ENCODE measurements around the gene ENTPD6. TPM values are rescaled to one million over a fixed set of nuclear protein-coding genes. Genes with fewer than 3 reads are reported as not detected.
A peak's percentile ranks its signal among the peaks of the same experiment; 100 is the strongest.

The ENTPD6 gene
- total RNA-seq, 1 experiment from 2014 or later, result 77.0 TPM

DNA sequence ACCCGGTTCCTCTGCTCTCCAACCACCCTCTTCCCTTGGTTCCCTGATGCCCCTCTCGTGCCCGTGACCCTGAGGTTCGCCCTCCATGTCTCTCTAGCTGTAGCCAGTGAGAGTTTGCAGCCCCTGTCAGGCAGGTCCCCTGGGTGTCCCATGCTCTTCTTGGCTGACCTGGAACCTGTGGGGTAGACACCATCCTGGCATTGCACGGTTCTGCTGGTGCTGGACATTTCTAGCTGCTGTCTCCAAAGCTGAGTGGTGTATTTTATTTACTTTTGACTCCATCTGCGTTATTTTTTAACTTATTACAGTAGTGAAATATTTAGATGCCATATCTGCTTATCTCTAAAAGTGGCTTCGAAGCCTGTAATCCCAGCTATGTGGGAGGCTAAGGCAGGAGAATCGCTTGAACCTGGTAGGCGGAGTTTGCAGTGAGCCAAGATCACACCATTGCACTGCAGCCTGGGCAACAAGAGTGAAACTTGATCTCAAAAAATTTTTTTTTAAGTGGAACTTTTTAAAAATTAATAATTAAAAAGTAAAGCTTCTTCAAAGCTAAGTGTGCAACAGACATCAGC lies 12.5 kb downstream of the ENTPD6 start:
- peaks cover 5% of the 10 kb centered on the region; the same call in 1 of the 2 replicates for H3K4me1 ChIP-seq (replicated peaks)
- H3K4me3 ChIP-seq, result no peak overlapping the region
- no peaks in the 10 kb centered on the region for H3K9me3 ChIP-seq (replicated peaks)
- no peak overlapping the region for H3K27ac ChIP-seq
- no peak for DNase-seq (ENCODE audit: low read depth in 1 of 2, low spot score in 2 of 2)
- H3K36me3 ChIP-seq, result peaks cover 48% of the 10 kb centered on the region
- H3K27me3 ChIP-seq (replicated peaks), result no peaks in the 10 kb centered on the region

DNA sequence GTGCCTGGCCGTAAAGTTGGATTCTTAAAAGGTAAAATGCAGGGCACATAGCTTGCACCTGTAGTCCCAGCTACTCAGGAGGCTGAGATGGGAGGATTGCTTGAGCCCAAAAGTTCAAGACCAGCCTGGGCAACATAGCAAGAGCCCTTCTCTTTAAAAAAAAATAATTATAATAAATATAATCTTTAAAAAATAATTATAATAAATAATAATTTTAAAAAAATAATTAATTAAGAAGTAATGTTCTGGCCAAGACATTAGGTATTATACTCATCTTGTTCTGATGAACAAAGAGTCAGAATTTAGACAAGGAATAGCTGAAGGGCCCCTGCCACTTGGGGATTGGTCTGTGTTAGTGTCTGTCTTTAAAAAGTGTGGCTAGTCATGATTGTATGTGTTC lies 13.9 kb downstream of the ENTPD6 start:
- Histone ChIP-seq H3K4me3 (no peak overlapping the region), H3K4me1 (replicated peaks) (no peaks in the 10 kb centered on the region), H3K9me3 (replicated peaks) (no peaks in the 10 kb centered on the region)

DNA sequence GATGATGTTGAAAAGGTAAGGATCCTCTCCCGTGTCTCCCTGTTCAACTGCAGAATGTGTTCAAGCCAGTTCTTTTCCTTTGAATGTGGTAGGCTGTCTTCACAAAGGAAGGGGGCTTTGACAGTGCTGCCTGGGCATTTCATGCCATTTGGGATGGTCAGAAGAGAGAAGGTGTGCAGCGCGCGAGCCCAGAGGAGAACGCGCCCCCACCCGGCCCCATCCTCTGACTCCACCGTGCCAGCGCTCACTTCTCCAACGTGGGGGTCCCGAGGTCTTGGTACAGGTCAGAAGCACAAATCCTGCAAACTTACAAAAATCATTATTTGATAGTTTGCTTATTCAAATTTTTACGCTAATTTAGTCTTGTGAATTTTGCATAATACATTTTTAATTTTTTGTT lies 14.4 kb downstream of the ENTPD6 start:
- H3K4me3 ChIP-seq, result no peak overlapping the region

More for the DNA sequence above, 13.9 kb downstream of the ENTPD6 start:
- H3K27ac ChIP-seq, result no peak overlapping the region
- DNase-seq (ENCODE audit: low read depth in 1 of 2, low spot score in 2 of 2), result no peak
- H3K27me3 ChIP-seq (replicated peaks), result no peaks in the 10 kb centered on the region
- H3K36me3 ChIP-seq, result peaks cover 62% of the 10 kb centered on the region

DNA sequence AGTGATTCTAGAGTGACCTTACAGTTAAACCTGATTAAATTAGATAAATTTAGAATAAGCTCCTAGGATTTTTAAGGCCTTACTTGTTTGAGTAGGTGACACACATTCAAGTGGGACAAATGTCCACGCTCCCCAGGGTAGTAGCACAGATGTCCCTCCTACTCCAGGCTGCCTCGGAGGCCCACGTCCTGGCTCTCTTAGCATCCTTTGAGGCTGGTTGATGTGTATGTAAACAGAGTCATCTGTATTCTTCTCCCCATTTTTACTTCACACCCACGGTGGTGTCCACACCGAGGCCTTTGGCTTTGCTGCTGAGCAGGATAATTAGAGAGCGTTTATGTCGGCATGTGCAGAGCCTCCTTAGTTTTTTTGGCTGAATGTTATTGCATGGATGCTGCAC lies 15.8 kb downstream of the ENTPD6 start:
- peaks cover 71% of the 10 kb centered on the region for H3K36me3 ChIP-seq
- H3K4me1 ChIP-seq (replicated peaks), result no peaks in the 10 kb centered on the region
- H3K9me3 ChIP-seq (replicated peaks), result no peaks in the 10 kb centered on the region
- DNase-seq (ENCODE audit: low read depth in 1 of 2, low spot score in 2 of 2), result no peak
- H3K27ac ChIP-seq, result no peak overlapping the region
- no peaks in the 10 kb centered on the region for H3K27me3 ChIP-seq (replicated peaks)
- H3K4me3 ChIP-seq, result no peak overlapping the region

More for the DNA sequence above, 14.4 kb downstream of the ENTPD6 start:
- Histone ChIP-seq H3K27me3 (replicated peaks) (no peaks in the 10 kb centered on the region), H3K4me1 (replicated peaks) (no peaks in the 10 kb centered on the region), H3K36me3 (peaks cover 65% of the 10 kb centered on the region), H3K27ac (no peak overlapping the region), H3K9me3 (replicated peaks) (no peaks in the 10 kb centered on the region)
- no peak for DNase-seq (ENCODE audit: low read depth in 1 of 2, low spot score in 2 of 2)

DNA sequence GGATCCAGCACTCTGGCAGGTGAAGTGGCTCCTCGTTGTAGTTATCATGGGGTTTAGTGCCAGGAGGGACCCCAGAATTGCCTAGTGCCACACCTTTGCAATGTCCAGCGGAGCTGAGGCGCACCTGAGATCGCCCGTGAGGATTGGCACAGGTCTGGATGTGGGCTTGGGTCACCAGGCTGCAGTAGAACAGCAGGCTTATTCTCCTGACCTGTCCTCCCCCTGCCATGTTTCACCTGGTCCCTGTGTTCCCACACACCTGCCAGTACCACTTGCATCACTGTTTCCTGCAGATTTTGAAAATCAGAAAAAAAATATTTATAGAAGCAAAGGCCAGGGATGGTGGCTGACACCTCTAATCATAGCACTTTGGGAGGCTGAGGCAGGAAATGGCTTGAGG lies 16.7 kb downstream of the ENTPD6 start:
- Histone ChIP-seq H3K9me3 (replicated peaks) (no peaks in the 10 kb centered on the region), H3K36me3 (peaks cover 75% of the 10 kb centered on the region), H3K27ac (no peak overlapping the region), H3K27me3 (replicated peaks) (no peaks in the 10 kb centered on the region), H3K4me1 (replicated peaks) (no peaks in the 10 kb centered on the region), H3K4me3 (no peak overlapping the region)
- DNase-seq (ENCODE audit: low read depth in 1 of 2, low spot score in 2 of 2), result no peak

DNA sequence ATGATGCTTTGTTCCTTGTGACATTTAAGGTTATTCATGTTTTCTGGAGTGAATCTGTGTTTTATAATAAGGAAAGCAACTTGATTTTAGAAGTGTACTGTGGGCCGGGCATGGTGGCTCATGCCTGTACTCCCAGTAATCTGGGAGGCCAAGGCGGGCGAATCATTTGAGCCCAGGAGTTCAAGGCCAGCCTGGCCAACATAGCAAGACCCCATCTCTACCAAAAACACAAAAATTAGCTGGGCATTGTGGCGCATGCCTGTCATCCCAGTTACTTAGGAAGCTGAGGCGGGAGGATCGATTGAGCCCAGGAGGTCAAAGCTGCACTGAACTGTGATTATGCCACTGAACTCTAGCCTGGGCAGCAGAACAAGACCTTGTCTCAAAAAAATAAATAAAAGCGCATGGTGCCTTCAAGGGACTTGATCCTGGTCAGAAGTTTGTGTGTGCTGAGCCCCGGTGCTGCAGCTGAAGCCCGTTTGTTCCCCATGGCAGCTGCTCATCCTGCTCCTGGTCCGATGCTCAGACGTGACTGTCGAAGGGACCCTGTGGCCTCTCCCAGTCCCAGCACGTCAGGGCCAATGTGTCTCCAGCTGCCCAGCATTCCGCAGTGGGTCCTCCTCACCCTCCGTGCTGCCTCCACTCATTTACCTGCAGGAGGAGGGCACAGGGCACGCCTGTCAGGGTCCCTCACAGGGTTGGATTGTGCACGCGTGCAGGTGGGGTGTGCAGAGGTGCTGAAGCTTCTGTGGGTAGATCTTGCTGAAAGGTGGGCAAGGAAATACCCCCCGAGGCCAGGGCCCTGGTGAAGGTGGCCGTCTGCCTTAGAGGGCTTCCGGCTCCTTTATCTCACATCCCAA lies 18.3 kb downstream of the ENTPD6 start:
- Histone ChIP-seq H3K4me3 (no peak overlapping the region), H3K27ac (no peak overlapping the region), H3K36me3 (peaks cover 83% of the 10 kb centered on the region), H3K27me3 (replicated peaks) (no peaks in the 10 kb centered on the region), H3K9me3 (replicated peaks) (no peaks in the 10 kb centered on the region), H3K4me1 (replicated peaks) (peaks cover 6% of the 10 kb centered on the region)
- DNase-seq (ENCODE audit: low read depth in 1 of 2, low spot score in 2 of 2), result no peak

DNA sequence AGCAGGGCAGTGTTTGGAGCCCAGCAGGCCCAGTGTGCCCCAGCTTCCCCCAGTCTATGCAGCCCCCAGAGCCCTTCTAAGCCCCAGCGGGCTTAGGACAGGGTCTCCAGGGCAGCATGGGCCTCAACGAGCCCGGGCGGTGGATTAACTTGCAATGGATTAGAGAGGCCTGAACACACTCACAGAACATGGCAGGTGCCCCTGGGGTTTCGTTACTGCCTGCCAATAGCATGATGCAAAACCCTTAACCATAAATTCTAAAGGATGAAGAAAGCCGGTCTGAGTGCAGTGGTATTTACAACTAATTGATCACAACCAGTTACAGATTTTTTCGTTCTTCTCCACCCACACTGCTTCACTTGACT lies 18.9 kb downstream of the ENTPD6 start:
- Histone ChIP-seq H3K4me3 (no peak overlapping the region), H3K9me3 (replicated peaks) (no peaks in the 10 kb centered on the region), H3K36me3 (peaks cover 90% of the 10 kb centered on the region), H3K27me3 (replicated peaks) (no peaks in the 10 kb centered on the region), H3K27ac (no peak overlapping the region), H3K4me1 (replicated peaks) (peaks cover 12% of the 10 kb centered on the region)
- DNase-seq (ENCODE audit: low read depth in 1 of 2, low spot score in 2 of 2), result no peak

DNA sequence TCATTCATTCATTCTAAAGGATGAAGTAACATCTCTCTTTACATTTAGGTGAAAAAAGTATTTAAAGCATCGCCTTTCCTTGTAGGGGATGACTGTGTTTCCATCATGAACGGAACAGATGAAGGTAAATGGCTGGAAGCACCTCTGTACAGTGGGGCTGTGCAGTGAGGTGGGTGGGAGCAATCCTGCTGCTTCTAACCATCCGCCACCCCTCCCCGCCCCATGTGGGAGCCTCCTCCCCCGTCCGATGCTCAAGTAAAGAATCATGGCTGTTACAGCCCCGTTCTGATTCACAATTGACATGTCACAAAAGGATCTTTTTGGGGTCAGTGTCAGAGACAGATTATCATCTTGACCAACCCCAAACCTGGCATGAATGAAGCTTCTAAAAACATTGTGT lies 19.3 kb downstream of the ENTPD6 start:
- H3K4me1 ChIP-seq (replicated peaks), result peaks cover 16% of the 10 kb centered on the region
- H3K4me3 ChIP-seq, result no peak overlapping the region
- DNase-seq (ENCODE audit: low read depth in 1 of 2, low spot score in 2 of 2), result no peak
- no peaks in the 10 kb centered on the region for H3K27me3 ChIP-seq (replicated peaks)
- no peaks in the 10 kb centered on the region for H3K9me3 ChIP-seq (replicated peaks)
- no peak overlapping the region for H3K27ac ChIP-seq
- H3K36me3 ChIP-seq, result peaks cover 88% of the 10 kb centered on the region

DNA sequence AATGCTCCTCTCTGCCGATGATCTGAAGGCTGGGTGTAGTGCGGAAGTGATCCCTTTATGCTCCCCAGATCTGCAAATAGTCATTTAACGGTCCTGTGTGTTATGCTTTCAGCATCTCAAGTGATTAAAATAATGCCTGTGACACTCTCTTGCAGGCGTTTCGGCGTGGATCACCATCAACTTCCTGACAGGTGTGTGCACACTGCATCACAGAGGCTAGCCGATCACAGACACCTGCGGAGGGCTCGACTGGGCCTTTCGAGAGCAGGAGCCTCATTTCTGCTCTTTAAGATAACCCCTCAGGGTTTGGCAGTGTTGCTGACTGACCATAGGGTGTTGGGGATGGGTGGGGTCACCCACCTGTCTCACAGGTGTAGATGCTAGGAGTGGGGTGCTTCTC lies 20.0 kb downstream of the ENTPD6 start:
- Histone ChIP-seq H3K27ac (no peak overlapping the region), H3K27me3 (replicated peaks) (no peaks in the 10 kb centered on the region), H3K4me1 (replicated peaks) (peaks cover 24% of the 10 kb centered on the region), H3K9me3 (replicated peaks) (no peaks in the 10 kb centered on the region), H3K4me3 (no peak overlapping the region), H3K36me3 (peaks cover 82% of the 10 kb centered on the region)
- no peak for DNase-seq (ENCODE audit: low read depth in 1 of 2, low spot score in 2 of 2)

DNA sequence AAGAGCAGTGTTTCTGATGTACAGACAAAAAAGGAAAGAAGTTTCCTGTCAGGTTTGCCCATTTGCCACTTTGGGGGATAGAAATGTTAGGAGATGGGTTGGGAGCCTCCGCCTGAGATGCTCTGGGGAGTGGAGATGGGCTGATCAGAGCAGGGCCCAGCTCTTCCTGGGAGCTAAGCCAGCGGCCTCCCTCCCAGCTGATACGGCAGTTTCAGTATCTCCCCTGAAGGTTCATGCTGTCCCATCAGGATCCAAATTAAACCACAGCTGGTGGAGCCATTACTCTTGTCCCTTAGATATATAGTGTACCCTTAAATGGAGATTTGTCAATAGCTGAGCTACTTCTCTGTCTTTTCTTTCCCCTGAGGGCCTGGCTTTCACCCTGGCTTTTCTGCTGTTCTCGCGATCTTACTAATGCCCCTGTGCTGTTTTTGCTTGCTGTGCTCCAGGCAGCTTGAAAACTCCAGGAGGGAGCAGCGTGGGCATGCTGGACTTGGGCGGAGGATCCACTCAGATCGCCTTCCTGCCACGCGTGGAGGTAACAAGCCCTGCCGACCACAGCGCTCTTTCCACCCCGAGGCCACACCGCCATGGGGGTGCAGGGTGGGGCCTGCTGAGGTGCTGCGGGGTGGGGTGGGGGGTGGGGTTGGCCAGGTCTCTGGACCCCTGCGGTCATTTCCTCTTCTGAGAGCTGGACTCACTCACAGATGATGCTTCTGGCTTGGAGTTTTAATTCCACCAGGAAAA lies 20.9 kb downstream of the ENTPD6 start:
- Histone ChIP-seq H3K27ac (no peak overlapping the region), H3K4me3 (no peak overlapping the region), H3K27me3 (replicated peaks) (no peaks in the 10 kb centered on the region), H3K9me3 (replicated peaks) (no peaks in the 10 kb centered on the region), H3K36me3 (peaks cover 82% of the 10 kb centered on the region), H3K4me1 (replicated peaks) (peaks cover 32% of the 10 kb centered on the region)
- no peak for DNase-seq (ENCODE audit: low read depth in 1 of 2, low spot score in 2 of 2)

DNA sequence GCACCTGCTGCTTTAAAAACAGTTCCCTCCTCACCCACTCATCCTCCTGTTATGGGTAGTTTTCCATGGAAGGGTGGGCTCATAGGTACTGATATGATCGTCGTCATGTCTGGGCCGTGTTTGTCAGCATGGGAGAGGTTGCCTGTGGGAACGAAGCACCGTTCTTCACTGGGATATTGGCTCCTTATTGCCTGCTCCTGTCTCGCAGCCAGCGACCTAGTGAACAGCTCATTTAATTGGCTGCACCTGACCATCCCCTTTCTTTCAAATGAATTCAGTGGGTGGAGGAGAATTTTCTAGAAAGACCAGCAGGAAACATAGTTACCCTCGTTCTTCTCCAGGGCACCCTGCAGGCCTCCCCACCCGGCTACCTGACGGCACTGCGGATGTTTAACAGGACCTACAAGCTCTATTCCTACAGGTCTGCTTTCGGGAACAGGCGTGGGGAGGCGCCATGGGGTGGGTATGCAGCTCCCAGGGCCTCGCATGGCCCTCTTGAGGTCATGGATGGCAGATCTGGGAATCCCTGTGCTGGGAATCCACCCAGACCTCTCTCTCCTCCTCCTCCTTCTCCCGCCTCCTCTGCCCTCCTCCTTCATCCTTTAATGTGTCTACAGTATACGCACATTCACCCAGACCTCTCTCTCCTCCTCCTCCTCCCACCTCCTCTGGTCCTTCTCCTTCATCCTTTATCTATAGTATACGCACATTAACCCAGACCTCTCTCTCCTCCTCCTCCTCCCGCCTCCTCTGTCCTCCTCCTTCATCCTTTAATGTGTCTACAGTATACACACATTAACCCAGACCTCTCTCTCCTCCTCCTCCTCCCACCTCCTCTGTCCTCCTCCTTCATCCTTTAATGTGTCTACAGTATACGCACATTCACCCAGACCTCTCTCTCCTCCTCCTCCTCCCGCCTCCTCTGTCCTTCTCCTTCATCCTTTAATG lies 21.9 kb downstream of the ENTPD6 start:
- no peak for DNase-seq (ENCODE audit: low read depth in 1 of 2, low spot score in 2 of 2)
- no peaks in the 10 kb centered on the region for H3K9me3 ChIP-seq (replicated peaks)
- peaks cover 43% of the 10 kb centered on the region for H3K4me1 ChIP-seq (replicated peaks)
- no peaks in the 10 kb centered on the region for H3K27me3 ChIP-seq (replicated peaks)
- no peak overlapping the region for H3K4me3 ChIP-seq
- no peak overlapping the region for H3K27ac ChIP-seq
- H3K36me3 ChIP-seq, result peaks cover 80% of the 10 kb centered on the region

DNA sequence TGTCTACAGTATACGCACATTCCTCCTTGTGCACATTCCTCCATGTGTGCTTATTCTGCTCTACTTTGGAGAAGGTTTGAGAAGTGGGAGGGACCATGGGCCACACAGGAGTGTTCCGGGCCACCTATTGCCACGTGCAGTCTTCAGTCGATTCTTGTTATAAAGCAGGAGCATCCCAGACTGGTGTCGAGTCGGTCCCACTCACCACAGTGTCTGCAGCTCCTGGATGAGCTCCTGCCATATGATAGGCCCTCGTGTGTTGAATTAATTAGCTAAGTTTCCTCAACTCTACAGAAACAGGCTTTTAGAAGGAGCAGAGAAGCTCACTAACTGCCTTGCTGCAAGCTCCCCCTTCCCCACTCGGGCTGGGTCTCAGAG lies 22.6 kb downstream of the ENTPD6 start:
- no peak for DNase-seq (ENCODE audit: low read depth in 1 of 2, low spot score in 2 of 2)
- no peaks in the 10 kb centered on the region for H3K27me3 ChIP-seq (replicated peaks)
- peaks cover 49% of the 10 kb centered on the region for H3K4me1 ChIP-seq (replicated peaks)
- H3K36me3 ChIP-seq, result peaks cover 74% of the 10 kb centered on the region
- H3K9me3 ChIP-seq (replicated peaks), result no peaks in the 10 kb centered on the region
- H3K27ac ChIP-seq, result no peak overlapping the region
- H3K4me3 ChIP-seq, result no peak overlapping the region

DNA sequence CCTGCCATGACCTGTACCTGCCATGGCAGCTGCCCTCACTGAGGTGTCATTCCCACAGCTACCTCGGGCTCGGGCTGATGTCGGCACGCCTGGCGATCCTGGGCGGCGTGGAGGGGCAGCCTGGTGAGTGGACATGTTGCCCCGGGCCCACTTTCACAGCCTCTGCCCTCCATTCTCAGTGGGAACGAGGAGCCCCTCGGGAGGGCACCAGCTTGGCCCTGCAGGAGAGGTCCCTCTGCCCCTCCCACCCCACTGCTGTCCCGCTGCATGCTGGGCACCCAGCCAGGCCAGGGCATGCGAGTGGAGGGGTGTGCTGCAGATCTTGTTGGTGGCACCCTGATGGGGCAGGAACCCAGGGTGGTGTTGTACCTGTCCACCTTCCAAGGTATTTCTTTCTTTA lies 23.0 kb downstream of the ENTPD6 start:
- no peaks in the 10 kb centered on the region for H3K9me3 ChIP-seq (replicated peaks)
- DNase-seq (ENCODE audit: low read depth in 1 of 2, low spot score in 2 of 2), result no peak
- H3K4me3 ChIP-seq, result no peak overlapping the region
- peak overlapping the region; percentile 80 for H3K27ac ChIP-seq
- H3K4me1 ChIP-seq (replicated peaks), result peaks cover 53% of the 10 kb centered on the region
- no peaks in the 10 kb centered on the region for H3K27me3 ChIP-seq (replicated peaks)
- peaks cover 70% of the 10 kb centered on the region for H3K36me3 ChIP-seq
